ENCODE results near the gene MBOAT2. TPM values are rescaled to one million over a fixed set of nuclear protein-coding genes. Genes with fewer than 3 reads are reported as not detected.

Gene MBOAT2
- total RNA-seq, 3 donors from 2014 or later (not counting 1 experiment from before 2014, with no cell fraction given): 2.9 to 18.4 (median 4.2) TPM

- intact Hi-C loops (cut with micrococcal nuclease): no loop called here
- no peaks in the 10 kb centered on the region for H3K36me3 Mint-ChIP-seq
- Histone ChIP-seq H3K9me3 (ENCODE audit: control insufficient read depth, insufficient read depth, low read length) (no peaks in the 10 kb centered on the region), H3K4me1 (ENCODE audit: control insufficient read depth, insufficient read depth, low read length) (no peaks in the 10 kb centered on the region), H3K36me3 (ENCODE audit: control insufficient read depth, insufficient read depth, low read length) (no peaks in the 10 kb centered on the region), H3K27ac (ENCODE audit: low read length) (no peak overlapping the region), H3K4me3 (ENCODE audit: low read length) (no peak overlapping the region), H3K27me3 (ENCODE audit: control insufficient read depth, insufficient read depth, low read length) (no peaks in the 10 kb centered on the region)
- H3K27me3 Mint-ChIP-seq (ENCODE audit: low read depth in 2 of 2): peaks cover 0 to 9% of the 10 kb centered on the region in 2 donors
- TF ChIP-seq CTCF (IDR thresholded peaks at IDR 0.05): no peak
- ATAC-seq (no peak), DNase-seq (no peak)
- no peaks in the 10 kb centered on the region for H3K4me1 Mint-ChIP-seq
- no peaks in the 10 kb centered on the region for H3K9me3 Mint-ChIP-seq
- no peak overlapping the region for H3K4me3 Mint-ChIP-seq
- no peak overlapping the region for H3K27ac Mint-ChIP-seq
- 92% methylated on average over 3 of the region's 3 CpGs for WGBS (ENCODE audit: insufficient coverage)
These were observed 148.5 kb downstream of the MBOAT2 start for GRCh38 chr2:8855010-8855409.

- H3K27ac ChIP-seq (ENCODE audit: low read length): no peak overlapping the region
- Mint-ChIP-seq H3K4me1 (no peaks in the 10 kb centered on the region), H3K4me3 (no peak overlapping the region), H3K27me3 (ENCODE audit: low read depth in 2 of 2) (peaks cover 0 to 10% of the 10 kb centered on the region in 2 donors), H3K9me3 (no peaks in the 10 kb centered on the region), H3K27ac (no peak overlapping the region), H3K36me3 (no peaks in the 10 kb centered on the region)
- no peaks in the 10 kb centered on the region for H3K4me1 ChIP-seq (ENCODE audit: control insufficient read depth, insufficient read depth, low read length)
- ATAC-seq (no peak), DNase-seq (no peak)
- TF ChIP-seq CTCF (IDR thresholded peaks at IDR 0.05): no peak
- WGBS (ENCODE audit: insufficient coverage): 90% methylated on average over 2 of the region's 4 CpGs
- H3K27me3 ChIP-seq (ENCODE audit: control insufficient read depth, insufficient read depth, low read length): no peaks in the 10 kb centered on the region
- no peaks in the 10 kb centered on the region for H3K36me3 ChIP-seq (ENCODE audit: control insufficient read depth, insufficient read depth, low read length)
- no peaks in the 10 kb centered on the region for H3K9me3 ChIP-seq (ENCODE audit: control insufficient read depth, insufficient read depth, low read length)
- intact Hi-C loops (cut with micrococcal nuclease): no loop called here
- no peak overlapping the region for H3K4me3 ChIP-seq (ENCODE audit: low read length)
These were observed 150.1 kb downstream of the MBOAT2 start for GRCh38 chr2:8853426-8853825.

- H3K27me3 Mint-ChIP-seq (ENCODE audit: low read depth in 2 of 2): peaks cover 2 to 10% of the 10 kb centered on the region in 2 donors
- intact Hi-C loops (cut with micrococcal nuclease): no loop called here
These were observed 151.5 kb downstream of the MBOAT2 start for GRCh38 chr2:8851811-8852560.

More at GRCh38 chr2:8851811-8852560, 151.5 kb downstream of the MBOAT2 start:
- no peak overlapping the region for H3K4me3 ChIP-seq (ENCODE audit: low read length)
- H3K9me3 ChIP-seq (ENCODE audit: control insufficient read depth, insufficient read depth, low read length): no peaks in the 10 kb centered on the region
- no peaks in the 10 kb centered on the region for H3K36me3 ChIP-seq (ENCODE audit: control insufficient read depth, insufficient read depth, low read length)
- WGBS (ENCODE audit: insufficient coverage): 94% methylated on average over 9 of the region's 10 CpGs
- ATAC-seq (no peak), DNase-seq (no peak)
- H3K4me3 Mint-ChIP-seq: no peak overlapping the region
- H3K27me3 ChIP-seq (ENCODE audit: control insufficient read depth, insufficient read depth, low read length): no peaks in the 10 kb centered on the region
- H3K36me3 Mint-ChIP-seq: no peaks in the 10 kb centered on the region
- TF ChIP-seq CTCF (IDR thresholded peaks at IDR 0.05): no peak
- H3K9me3 Mint-ChIP-seq: no peaks in the 10 kb centered on the region
- no peak overlapping the region for H3K27ac ChIP-seq (ENCODE audit: low read length)
- H3K27ac Mint-ChIP-seq: no peak overlapping the region
- no peaks in the 10 kb centered on the region for H3K4me1 Mint-ChIP-seq
- no peaks in the 10 kb centered on the region for H3K4me1 ChIP-seq (ENCODE audit: control insufficient read depth, insufficient read depth, low read length)
